DMS79 (cell line): ENCODE results near the gene RAET1G.
"Not testable (repeated sequence)": the region's sequence is repeated elsewhere in the genome, so short reads cannot be mapped to it uniquely, and the experiment has no call there.

Experiments
- DNase-seq: peaks from one replicate; lab custom pipeline; 2025; lab: John Stamatoyannopoulos, UW

Gene RAET1G

DNA sequence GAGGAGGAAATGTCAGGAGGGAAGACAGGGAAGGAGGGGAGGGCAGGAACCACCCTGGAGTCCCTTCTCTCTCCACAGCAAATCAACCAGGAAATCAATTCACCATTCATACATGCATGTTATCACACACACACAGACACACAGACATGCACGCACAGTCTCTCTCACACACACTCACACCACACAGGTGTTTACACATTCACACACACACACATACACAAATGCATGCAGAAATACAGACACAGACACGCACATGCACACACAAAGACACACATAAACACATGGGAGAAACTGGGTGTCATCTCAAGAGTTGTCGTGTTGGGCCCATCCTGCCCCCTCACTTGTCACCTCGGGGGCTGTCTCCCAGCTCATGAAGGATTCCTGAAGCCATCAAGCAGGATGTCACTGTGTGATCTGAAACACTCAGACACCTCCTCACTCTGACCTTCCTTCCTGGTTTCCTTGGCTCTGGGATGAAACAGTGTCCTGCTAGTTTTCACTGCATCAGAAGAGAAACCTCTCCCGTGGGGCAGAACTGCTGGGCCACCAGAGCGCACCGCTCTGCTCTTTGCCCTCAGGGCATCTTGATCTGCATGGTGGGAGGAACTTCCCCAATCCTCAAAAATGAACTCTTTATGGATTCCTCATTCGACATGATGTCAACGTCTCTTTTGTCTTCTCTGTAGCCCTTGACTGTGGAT is 9.2 kb downstream of the RAET1G start:
- DNase-seq: no peak

DNA sequence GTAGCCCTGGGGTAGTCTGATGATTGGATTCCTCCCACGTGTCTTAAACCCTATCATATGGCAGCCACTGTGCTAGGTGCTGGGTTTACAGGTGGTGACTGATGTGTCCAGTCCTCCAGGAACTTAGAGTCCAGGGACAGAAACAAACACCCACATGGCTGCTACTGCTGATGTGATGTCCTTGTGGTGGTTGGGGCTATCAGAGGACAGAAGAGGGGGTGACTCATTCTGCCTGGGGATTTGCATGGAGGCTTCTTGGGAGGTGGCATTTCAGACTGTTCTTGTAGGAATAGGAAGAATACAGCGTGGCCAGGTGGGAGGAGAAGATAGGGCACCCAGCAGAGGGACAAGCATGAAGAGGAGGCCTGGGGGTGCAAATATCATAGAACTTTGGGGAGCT is 9.8 kb downstream of the RAET1G start:
- DNase-seq: no peak

GRCh38 chr6:149912680-149913079 is 10.2 kb downstream of the RAET1G start:
- DNase-seq: not testable (repeated sequence)

DNA sequence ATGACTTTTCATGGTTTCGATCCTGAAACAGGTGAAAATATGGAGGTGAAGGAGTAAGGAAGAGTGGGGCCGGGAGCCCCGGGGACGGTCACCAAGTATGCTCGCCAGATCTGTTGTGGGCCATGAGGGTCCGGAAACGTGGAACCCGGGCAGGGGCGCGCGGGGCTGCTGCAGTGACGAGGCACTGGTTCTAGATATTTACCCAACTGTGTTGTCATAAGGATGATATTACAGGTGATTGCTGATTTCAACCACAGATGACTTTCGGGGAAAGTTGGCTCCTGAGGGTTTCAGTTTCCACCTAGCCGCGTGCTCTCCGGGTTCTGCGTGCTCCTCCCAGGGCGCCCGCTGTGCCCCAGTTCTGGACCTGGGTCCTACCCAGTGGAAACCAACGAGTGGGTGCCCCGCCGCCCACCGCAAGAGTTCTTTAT is 12.2 kb downstream of the RAET1G start:
- DNase-seq: no peak

GRCh38 chr6:149909701-149910470 is 13.0 kb downstream of the RAET1G start:
- no peak for DNase-seq

DNA sequence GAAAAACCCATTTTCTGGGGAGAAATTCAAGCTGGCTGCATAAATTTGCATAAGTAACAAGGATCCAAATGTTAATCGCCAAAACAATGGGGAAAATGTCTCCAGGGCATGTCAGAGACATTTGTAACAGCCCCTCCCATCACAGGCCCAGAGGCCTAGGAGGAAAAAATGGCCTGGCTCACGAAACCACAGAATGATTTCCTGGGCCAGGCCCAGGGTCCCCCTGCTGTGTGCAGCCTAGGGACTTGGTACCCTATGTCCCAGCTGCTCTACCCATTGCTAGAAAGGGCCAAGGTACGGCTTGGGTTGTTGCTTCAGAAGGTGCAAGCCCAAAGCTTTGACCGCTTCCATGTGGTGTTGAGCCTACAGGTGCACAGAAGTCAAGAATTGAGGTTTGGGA is 14.4 kb downstream of the RAET1G start:
- not testable (repeated sequence) for DNase-seq

DNA sequence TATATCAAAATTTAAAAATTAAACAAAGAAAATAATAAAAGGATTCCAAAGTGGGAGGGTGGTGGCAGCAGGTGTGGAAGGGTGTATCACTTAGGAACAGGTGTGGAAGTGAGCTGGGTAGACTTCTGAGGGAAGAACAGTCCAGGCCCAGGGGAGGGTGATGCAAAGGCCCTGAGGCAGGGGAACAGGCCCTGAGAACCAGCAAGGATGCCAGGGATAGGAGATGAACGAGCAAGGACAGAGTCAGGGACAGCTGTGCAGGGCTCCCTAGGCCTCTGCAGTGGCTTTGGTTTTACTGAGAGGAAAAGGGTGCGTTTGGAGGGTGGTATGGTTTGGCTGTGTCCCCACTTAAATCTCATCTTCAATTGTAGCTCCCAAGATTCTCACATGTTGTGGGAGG is 15.6 kb downstream of the RAET1G start:
- DNase-seq: no peak

- DNase-seq: no peak
Measured at GRCh38 chr6:149906405-149906804, 16.5 kb downstream of the RAET1G start.

DNA sequence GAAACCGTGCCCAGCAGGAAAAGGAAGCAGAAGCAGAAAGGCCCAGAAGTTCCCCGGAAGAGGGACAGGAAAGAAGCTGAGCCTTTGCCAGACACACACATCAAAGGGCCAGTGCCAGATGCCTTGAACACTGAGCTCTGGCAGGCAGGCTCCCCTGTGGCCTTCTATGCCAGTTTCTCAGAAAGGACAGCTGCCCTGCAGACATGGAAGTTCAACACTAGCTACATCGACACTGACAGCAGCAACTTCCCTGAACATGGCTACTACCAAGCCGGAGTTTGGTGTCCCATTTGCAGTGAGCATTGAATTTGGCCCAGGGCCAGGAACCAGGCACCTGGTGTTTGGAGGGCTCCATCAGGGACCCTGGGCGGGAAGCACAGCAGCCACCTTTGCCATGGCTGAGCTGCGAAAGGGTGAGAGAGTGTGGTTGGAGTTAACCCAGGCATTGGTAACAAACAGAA is 17.0 kb downstream of the RAET1G start:
- DNase-seq: no peak

DNA sequence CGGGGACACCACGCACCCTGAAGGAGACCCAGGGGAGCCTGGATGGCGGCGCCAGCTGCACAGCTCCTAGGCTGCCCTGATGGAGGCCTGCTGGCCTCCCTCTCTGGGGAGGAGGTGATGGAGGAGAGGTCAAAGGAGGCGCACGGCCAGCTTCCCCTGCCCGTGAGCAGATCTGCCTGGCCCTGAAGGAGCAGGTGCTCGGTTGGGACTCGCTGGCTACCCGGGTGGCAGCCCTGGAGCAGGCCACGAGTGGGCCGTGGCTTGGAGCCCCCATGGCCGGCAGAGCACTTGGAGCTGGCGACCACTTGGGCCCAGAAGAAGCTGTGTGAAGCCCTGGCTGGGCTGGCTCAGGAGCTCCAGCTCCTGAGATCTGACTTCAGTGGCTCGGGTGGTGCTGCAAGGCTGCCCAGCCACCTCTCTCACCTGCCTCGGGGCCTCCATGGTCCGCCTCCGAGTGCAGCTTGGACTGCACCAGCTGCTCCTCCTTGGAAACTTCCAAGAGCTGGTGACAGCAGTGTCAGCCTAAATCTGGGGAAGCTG is 17.5 kb downstream of the RAET1G start:
- no peak for DNase-seq

- DNase-seq: no peak
Measured at GRCh38 chr6:149904661-149905370, 18.1 kb downstream of the RAET1G start.

- no peak for DNase-seq
Measured at GRCh38 chr6:149903938-149904611, 18.8 kb downstream of the RAET1G start.

- DNase-seq: no peak
Measured at GRCh38 chr6:149901444-149902140, 21.3 kb downstream of the RAET1G start.

GRCh38 chr6:149900620-149901443 is 22.1 kb downstream of the RAET1G start:
- no peak for DNase-seq

GRCh38 chr6:149899926-149900619 is 22.8 kb downstream of the RAET1G start:
- no peak for DNase-seq

DNA sequence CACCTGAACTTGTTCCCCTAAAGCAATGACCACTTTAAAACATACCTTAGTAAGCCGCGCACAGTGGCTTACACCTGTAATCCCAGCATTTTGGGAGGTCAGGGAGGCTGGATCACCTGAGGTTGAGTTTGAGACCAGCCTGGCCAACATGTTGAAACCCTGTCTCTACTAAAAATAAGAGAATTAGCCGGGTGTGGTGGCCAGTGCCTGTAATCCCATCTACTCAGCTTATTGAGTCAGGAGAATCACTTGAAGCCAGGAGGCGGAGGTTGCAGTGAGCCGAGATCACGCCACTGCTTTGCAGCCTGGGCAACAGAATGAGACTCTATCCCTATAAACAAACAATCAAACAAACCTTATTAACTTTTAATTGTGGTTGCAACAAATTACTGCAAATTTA is 23.4 kb downstream of the RAET1G start:
- no peak for DNase-seq

DNA sequence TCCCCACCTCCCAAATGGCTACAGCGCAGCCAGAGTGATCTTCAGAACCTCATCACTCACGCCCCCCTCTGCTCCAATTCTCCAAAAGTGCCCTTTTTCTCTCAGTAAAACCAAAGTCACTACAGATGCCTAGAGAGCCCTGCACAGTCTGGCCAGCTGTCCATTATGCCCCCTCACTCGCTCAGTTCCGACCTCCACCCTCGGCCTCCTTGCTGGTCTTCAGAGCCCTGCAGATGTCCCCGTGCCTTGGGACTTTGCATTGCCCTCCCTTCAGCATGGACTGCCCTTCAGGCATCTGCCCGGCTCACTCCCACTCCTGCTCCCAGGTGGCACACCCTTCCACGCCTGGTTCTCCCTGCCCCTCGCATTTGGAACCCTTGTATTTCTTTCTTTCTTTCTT is 24.0 kb downstream of the RAET1G start:
- no peak for DNase-seq

DNA sequence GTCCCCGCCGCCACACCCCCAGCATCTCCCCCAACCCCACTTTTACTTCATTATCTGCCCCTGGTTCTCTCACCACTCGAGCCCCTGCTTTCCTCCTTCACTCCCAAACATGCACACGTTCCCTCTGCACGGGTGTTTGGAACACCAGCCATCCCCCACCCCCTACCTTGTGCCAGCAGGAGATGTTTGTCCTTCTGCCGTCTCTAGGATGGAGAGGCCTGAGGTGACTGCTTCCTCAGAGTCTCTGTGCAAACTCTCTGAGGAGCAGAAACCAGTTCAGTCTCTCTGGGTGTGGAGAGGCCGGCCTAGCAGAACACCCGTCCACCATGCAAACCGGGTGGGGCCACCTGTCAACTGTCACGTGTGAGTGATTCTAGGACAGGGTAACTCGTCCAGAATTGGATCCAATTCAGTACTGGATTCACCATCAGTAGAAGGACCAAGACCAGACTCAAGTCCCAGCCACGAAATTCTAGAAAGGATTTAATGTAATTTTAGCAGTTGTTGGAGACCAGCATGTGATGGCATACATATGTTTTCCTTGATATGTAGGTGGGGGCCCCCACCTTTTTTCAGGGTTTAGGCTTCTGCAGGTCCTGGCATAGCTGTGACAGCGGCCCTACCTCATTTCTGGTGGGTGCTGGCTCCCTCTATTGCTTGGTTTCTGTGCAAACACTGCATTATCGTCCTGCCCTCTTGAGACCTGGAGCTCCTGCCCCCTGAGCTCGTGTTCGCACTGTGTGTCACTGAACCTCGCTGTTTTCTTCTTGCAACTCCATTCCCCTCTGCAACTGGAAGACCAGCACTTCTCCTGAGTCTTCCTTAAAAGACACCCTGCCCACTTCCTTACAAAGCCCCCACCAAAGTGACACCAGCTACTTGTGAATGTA is 24.8 kb downstream of the RAET1G start, which contains the start of gene RAET1E:
Gene RAET1E (minus strand): TSS at position 259 of the 890 bp plus-strand sequence. CDS start 7,212 bp downstream, outside the sequence.
- DNase-seq: no peak
